GM13977 (cell line): ENCODE measurements around the gene QRFPR.

Source experiments
- DNase-seq: peaks from one replicate; pipeline ENCODE4 v3.0.0; 2012; ENCODE audit warnings: low spot score
- CTCF ChIP-seq: IDR thresholded peaks from 2 replicates; pipeline ENCODE4 v1.5.1; 2012; ENCODE audit warnings: mild to moderate bottlenecking, control low read depth; ENCODE audit not compliant: insufficient read depth; ENCODE audit errors: extremely low read depth, missing control alignments
- in situ Hi-C: fragments of 300-500 bp; cut with MboI; formaldehyde crosslinking; loops from one replicate; pipeline ENCODE4 v1.12.0; 2022; ENCODE audit warnings: low sequenced_read_pairs, low pct_unique_long_range_greater_than_20kb, mixed read lengths, inconsistent platforms; ENCODE audit not compliant: unreplicated experiment

Gene QRFPR

GRCh38 chr4:121353213-121353612 lies 27.6 kb downstream of the QRFPR start:
- TF ChIP-seq CTCF = no peak
- DNase-seq = no peak
- in situ Hi-C loops = loop anchor here (25.0 kb wide), 1 partner anchor 309 kb away; no protein-coding TSS in a partner anchor

- TF ChIP-seq CTCF = no peak
- no peak for DNase-seq
- in situ Hi-C loops = no loop called here
These were observed 36.7 kb downstream of the QRFPR start for GRCh38 chr4:121344098-121344497.

- TF ChIP-seq CTCF = no peak
- DNase-seq = no peak
- in situ Hi-C loops = no loop called here
These were observed 40.6 kb downstream of the QRFPR start for GRCh38 chr4:121340247-121340646.

- DNase-seq = no peak
- TF ChIP-seq CTCF = no peak
- in situ Hi-C loops = no loop called here
These were observed 41.0 kb downstream of the QRFPR start for GRCh38 chr4:121339824-121340223.

- in situ Hi-C loops = no loop called here
- no peak for DNase-seq
- TF ChIP-seq CTCF = no peak
These were observed 41.5 kb downstream of the QRFPR start for GRCh38 chr4:121339307-121339706.

GRCh38 chr4:121338518-121338917 lies 42.3 kb downstream of the QRFPR start:
- in situ Hi-C loops = no loop called here
- DNase-seq = no peak
- TF ChIP-seq CTCF = no peak

- no peak for TF ChIP-seq CTCF
- DNase-seq = no peak
- in situ Hi-C loops = no loop called here
These were observed 44.1 kb downstream of the QRFPR start for GRCh38 chr4:121336706-121337105.
